Astrocyte of the cerebellum (primary cell): ENCODE results near the gene BOLA1.
"Not testable (repeated sequence)": the region's sequence is repeated elsewhere in the genome, so short reads cannot be mapped to it uniquely, and the experiment has no call there.

Experiments
- DNase-seq: peaks from one replicate; pipeline ENCODE4 v3.0.0-alpha.2; 2011; ENCODE audit warnings: low read depth
- H3K4me3 ChIP-seq: 2 replicates; pipeline ENCODE4 v1.5.1; 2011; ENCODE audit warnings: mild to moderate bottlenecking, low read depth, low read length, moderate library complexity
- in situ Hi-C: cut with HindIII; loops from 2 replicates; pipeline ENCODE4 v1.10.0; 2017; ENCODE audit warnings: low sequenced_read_pairs
- TF ChIP-seq, protein P1 (sequence below): IDR thresholded peaks from 2 replicates; pipeline ENCODE4 v1.5.1; 2012; ENCODE audit warnings: low read length, low read depth, moderate library complexity, mild to moderate bottlenecking; ENCODE audit errors: missing control alignments

The BOLA1 gene

DNA sequence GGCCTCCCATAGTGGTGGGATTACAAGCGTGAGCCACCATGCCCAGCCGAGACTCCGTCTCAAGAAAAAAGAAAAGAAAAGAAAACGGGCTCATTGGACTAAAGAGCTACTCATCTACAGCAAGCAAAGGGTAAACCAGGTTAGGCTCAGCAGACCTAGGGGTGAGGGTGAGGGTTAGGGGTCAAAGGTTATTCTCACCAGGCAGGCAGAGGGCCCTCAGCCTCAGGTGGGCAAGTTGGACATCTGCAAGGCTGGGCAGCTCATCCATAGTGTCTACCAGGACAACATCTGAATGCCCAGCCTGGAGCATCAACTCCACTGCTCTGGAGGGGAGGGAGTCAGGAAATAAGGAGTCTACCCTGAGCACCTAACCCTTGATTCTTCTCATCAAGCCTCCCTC is 33.8 kb downstream of the BOLA1 start:
- DNase-seq: no peak
- in situ Hi-C loops: no loop called here
- H3K4me3 ChIP-seq: no peak overlapping the region
- TF ChIP-seq, protein P1, sequence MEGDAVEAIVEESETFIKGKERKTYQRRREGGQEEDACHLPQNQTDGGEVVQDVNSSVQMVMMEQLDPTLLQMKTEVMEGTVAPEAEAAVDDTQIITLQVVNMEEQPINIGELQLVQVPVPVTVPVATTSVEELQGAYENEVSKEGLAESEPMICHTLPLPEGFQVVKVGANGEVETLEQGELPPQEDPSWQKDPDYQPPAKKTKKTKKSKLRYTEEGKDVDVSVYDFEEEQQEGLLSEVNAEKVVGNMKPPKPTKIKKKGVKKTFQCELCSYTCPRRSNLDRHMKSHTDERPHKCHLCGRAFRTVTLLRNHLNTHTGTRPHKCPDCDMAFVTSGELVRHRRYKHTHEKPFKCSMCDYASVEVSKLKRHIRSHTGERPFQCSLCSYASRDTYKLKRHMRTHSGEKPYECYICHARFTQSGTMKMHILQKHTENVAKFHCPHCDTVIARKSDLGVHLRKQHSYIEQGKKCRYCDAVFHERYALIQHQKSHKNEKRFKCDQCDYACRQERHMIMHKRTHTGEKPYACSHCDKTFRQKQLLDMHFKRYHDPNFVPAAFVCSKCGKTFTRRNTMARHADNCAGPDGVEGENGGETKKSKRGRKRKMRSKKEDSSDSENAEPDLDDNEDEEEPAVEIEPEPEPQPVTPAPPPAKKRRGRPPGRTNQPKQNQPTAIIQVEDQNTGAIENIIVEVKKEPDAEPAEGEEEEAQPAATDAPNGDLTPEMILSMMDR: no peak

DNA sequence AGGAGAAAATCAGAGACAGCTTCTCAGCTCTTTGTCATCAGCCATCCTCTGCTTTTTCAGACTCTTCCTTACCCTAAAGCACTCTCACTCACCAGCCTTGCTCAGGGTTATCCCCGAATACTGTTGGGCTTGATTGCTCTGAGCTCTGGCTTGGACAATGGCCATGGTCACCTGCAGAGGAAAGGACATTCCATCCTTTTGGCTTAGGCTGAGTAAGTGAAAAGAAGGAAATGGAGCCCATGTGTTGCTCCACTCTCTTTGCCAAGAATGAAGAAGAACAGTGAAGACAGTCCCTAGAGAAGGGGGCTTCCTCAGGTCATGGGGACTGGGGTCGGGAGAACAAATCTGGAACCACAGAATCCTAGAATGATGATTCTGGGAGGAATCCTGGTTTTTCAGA is 35.0 kb downstream of the BOLA1 start:
- in situ Hi-C loops: no loop called here
- DNase-seq: no peak
- TF ChIP-seq, protein P1: no peak

DNA sequence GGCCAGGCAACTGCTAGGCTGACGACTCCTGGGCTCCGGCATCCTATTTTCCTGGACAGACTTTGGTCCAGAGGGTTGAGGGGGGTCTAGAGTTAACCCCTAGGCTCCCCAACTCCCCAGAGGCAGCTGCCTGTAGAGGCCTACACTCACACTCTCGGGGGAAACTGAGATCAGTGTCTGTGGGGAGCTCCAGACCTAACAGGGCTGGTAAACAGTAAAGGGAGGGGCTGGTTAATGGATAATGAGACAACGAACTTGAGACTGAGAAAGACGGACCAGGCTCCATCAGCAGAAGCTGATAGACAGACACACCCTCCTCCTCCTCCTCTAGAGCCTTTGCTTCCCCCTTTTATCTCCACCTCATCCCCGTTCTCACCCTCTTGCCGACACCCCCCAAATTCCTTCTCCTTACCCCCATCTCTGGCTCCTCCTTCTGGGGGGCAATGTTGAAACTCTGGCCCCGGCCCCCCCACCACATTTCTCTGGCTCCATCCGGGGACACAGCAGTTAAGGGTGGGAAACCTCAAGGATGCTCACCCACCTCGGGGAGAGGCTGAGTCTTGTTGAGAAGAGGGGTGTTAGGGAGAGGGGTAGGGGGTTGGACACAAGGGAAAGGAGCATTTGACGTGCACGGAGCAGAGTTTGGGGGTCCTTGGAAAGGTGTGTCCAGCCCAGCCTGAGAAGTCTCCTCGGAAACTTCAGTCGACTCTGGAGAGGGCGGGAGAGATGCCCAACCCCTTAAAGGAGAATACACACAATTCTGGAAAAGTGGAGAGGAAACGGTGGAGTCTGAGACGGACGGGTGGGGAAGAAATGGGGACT is 37.0 kb downstream of the BOLA1 start, which contains the start of gene MTMR11:
TSS of gene MTMR11 (minus strand) at position 710 of the 822 bp plus-strand sequence. CDS start at position 478, 232 bp downstream.
- in situ Hi-C loops: no loop called here
- H3K4me3 ChIP-seq: peak within 1 kb of the TSS; percentile 73
- TF ChIP-seq, protein P1: no peak
- no peak for DNase-seq

More for the DNA sequence above, 35.0 kb downstream of the BOLA1 start:
- no peak overlapping the region for H3K4me3 ChIP-seq

DNA sequence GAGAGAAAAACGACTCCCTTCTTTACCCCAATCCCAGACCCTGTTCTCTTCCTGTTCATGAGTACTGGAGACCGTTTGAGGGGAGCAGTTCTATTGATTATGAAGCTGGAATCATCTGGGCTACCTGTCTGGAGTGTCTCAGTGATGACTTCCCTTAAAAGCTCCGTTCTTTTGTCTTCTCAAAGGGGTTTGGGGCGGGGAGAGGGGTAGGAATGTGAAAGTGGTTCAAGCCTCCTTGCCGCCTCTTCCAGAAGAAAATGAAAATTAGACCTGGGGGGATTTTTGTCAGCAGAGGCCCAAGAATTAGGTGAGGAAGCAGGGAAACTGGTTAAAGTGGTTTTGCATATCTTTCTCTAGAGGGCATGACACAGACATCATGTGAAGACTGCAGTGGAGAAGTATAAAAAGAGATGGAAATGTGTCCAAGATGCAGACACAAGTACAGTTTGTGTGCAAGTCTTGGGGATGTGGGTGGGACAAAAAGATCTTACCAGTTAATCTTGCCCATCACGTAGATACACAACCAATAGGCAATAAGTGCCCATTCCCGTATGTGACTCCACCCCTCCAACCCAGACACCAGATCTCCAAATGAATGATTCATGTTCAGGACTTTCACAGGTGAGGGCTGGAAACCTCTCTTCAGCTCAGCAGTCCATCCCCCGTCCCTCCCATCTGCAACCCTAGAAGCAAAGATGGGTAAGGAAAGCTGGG is 37.8 kb downstream of the BOLA1 start:
- in situ Hi-C loops: no loop called here
- no peak for DNase-seq
- TF ChIP-seq, protein P1: peak; percentile 7
- peak overlapping the region; percentile 73 for H3K4me3 ChIP-seq

DNA sequence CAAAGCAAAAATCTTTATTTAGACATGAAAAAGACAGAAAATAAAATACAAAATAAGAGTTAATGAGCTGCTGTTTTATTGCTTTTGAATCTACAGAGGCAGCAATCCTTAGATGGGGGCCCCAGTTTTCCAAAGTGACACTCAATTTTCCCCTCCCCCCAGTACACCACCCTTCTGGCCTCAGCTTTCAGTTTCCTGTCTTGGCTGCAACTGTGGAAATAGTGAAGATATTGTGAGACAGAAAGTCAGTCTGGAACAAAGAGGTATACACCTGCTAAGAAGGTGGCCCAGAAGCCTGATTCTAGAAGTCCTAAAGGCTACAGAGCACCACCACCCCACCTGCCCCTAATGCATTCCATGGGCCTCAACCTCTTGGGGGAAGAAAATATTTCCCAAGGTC is 38.4 kb downstream of the BOLA1 start:
- TF ChIP-seq, protein P1: no peak
- DNase-seq: no peak
- in situ Hi-C loops: no loop called here
- H3K4me3 ChIP-seq: no peak overlapping the region

DNA sequence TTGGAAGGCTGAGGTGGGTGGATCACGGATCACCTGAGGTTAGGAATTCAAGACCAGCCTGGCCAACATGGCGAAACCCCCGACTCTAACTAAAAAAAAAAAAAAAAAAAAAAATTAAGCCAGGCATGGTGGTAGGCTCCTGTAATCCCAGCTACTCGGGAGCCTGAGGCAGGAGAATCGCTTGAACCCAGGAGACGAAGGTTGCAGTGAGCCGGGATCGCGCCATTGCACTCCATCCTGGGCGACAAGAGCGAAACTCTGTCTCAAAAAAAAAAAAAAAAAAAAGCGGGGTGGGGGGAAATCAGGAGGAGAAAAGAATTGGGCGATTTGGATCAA is 39.3 kb downstream of the BOLA1 start:
- in situ Hi-C loops, H3K4me3 ChIP-seq, DNase-seq: not testable (repeated sequence)

DNA sequence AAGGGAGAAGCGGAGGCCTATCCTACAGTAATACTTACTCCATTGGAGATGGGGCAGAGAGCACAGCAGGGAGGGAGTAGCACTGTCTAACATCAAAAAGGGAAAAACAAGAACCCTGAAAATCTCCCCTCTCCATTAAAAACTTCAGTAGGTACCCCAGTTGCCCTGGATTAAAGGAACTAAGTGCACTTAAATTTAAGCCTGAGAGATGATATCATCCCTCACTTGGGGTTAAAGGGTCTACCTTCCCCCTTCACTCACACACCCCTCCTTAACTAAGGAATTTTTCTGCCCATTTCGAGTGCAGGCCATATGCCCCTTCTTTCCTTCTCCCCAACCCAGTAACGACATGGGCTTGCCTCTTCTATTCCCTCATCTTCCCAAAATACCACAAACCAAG is 41.1 kb downstream of the BOLA1 start:
- TF ChIP-seq, protein P1: no peak
- no peak for DNase-seq
- in situ Hi-C loops: no loop called here
- no peak overlapping the region for H3K4me3 ChIP-seq
